ENCODE measurements around the gene ZNF521.
A peak's percentile ranks its signal among the peaks of the same experiment; 100 is the strongest.

The ZNF521 gene

DNA sequence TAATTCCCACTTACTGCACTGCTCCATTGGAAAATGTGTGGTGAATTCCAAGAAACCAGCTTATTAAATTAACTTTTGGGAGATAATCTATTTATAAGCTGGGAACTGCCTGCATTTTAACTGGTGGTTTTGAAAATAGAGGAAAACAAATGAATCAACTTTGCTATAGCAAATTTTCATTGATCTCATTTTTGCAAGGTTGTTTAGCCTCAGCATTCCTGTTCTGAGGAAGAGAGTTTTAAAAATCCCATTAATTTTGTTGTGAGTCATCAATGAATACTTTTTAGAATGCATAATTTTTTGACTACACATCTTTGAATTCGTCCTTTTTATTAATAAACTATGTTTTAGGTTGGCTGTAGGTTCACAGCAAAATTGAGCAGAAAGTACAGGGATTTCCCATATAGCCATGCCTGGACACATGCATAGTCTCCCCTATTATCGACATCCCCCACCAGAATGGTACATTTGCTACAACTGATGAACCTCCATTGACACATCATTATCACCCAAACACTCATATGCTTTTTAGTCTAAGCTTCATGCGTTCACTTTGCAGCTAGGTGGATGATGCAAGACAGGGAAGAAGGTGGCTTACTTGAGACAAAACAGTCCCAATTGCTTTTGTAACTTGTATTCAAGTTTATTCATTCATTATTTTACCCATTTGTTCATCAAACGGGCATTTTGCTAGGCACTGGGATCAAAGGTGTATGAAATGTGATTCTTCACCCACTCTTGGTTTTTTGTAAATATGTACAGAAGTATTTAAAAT lies 106.9 kb downstream of the ZNF521 start:
- no peak for DNase-seq

DNA sequence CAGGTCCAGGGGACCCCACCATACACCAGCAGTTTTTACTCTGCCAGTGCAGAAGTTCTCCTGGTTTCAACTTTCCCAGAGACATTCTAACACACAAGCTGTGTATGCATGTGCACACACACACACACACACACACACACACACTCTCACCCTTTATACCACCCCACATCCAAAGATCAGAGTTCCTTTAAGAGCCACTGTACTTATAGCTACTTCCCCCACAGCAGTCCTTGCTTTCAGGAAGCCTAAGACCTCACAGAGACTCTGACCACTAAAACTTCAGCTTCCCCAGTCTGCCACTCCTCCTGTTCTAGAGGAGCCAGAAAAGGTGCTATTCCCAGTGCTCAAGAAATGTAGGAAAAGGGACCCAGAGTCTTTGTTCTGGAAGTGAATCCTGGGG lies 107.8 kb downstream of the ZNF521 start:
- DNase-seq = no peak

DNA sequence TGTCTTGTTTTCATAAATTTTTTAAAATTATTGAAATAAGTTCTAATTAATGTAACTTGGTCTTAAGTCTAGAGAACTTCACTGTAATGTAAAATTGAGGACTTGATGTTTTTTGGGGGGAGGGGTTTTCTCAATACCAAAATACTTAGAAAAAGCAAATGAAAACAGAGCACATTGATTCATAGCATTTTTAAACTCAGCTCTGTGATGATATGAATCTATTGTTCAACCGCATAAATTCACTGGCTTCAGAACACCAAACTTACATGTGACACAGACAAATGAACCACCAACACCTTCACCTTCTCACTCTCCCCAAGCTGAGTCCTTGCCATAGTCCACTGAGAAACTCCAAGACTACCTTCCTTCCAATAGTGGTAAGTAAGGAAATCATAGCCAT lies 108.2 kb downstream of the ZNF521 start:
- DNase-seq = no peak

DNA sequence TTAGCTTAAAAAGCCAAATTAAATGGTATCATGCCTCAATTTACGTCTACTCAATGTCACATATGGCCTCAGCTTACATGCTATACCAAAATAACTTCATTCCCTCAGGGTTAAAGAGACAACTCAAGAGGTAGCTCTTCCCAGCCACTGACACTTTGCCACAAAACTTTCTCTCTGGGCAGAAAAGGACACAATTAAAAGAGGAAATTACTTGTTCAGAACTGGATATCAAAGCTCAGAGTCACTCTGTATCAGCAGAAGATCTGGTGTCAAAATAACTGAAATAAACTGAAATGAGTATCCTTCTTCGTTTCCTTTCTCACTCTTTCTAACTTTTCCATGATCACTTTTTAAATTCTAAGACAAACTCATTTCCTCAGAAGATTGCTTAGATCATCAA lies 108.7 kb downstream of the ZNF521 start:
- no peak for DNase-seq

DNA sequence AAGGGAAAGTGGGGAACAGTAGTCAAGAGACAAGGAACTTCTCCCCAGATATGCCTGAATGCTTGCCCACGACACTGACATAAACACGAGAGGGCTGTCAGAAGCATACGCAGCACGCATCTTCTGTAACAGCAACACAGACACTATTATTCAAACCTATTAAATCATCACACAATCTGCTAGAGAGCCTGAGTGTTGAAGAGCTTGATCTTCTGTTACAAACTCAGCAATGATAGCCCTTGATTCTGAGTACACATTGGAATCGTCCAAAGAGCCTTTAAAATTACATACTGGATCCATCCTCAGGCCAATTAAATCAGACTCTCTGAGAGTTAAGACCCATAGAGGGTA lies 111.6 kb downstream of the ZNF521 start:
- no peak for DNase-seq

DNA sequence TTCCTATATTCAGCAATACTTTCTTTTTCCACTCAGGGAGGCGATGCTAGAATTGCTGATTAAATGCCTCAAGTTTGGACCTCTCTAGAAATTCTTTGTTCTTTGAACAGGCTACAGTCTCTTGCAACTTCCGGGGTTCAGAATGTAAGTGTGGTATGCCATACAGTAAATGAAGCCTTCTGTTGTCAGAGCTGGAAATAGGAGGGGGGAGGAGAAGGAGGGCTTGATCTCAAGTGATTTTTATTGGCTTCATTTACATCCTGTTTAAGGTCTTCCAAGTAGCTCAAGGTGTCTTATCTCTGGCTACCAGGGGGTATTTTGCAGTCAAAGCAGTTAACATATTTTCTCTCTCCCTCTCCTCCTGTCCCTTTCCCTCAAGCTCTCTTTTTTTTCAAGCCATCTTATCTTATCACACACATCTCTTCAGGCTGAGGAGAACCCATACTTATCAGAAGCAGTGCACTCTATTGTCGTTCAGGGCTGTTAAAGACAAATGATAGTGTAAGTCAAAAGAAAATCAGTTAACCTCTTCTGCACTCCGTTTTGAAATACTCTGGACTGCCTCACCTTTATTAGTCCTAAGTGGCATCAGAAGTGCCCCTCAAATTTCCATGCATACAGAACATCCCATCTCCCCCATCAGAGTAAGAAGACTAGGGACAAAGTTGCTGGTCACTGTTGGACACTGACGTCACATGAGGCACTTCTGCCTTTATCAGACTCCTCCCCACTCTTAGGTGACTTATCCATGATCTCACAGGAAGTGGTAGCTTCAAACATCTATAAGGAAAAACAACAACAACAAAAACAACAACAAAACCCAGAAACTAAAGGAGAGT lies 112.2 kb downstream of the ZNF521 start:
- DNase-seq = no peak

DNA sequence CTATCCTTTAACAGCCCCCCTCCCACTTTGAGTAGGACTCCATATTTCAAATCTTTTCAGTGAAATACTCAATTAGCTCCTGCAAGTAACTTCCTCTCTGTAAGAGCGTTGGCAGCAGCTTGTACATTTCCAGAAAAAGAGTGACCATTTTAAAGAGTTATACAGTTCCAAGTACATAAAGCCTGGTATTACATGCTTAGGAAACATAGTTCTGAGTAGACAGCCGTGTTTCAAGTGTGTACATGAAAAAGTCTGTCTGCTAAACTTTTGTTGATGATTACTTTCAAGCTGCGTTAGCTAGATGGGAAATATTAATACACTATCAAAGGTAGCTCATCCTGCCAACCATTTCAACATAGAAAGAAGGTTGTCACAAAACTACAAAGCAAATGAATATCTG lies 112.8 kb downstream of the ZNF521 start:
- no peak for DNase-seq

DNA sequence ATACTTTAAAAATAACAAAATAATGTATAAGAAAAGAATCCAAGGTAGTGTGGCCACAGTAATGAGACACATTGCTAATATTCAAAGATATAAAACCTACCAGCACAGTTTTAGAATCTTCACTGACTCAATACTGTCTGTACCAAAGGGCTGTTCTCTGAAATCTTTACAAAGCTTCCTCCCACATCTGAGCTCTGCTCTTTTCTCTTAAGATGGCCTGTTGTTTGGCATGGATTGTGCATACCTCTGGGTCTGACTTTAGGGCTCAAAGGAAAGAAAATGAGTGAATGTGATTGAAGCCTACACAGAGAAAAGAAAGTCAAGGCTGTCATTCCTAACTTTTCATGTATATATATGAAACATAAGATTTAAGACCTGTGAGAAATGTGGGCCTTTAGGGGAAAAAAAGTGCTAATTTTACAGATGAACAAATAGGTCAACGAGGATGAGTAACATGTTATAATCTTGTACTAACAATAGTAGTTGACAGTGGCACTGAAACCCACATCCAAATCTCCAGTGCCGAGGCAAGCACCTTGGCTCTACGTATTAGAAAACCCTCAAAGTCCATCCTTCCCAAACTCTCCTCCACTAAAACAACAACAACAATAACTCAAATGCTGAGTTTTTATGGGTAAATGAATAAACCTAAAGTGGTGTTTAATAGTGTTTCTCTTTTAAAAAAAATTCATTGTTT lies 114.2 kb downstream of the ZNF521 start:
- no peak for DNase-seq

DNA sequence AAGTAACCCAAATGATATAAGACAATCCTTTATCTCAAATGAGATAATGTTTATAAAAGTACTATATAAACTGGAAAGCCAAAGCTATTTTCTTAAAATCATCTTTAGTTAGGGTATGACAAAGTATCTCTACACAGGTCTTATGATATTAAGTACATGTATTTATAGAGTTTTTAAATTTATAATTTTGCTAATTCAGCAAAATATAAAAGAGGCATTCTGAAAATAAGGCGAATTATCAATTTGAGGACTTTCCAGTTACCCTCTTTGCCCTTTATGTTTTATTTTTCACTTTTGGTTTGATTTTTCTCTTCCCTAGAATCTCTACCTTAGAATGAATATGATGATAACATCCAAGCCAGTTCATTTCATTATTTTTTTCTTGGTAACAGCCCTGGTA lies 115.2 kb downstream of the ZNF521 start:
- no peak for DNase-seq

DNA sequence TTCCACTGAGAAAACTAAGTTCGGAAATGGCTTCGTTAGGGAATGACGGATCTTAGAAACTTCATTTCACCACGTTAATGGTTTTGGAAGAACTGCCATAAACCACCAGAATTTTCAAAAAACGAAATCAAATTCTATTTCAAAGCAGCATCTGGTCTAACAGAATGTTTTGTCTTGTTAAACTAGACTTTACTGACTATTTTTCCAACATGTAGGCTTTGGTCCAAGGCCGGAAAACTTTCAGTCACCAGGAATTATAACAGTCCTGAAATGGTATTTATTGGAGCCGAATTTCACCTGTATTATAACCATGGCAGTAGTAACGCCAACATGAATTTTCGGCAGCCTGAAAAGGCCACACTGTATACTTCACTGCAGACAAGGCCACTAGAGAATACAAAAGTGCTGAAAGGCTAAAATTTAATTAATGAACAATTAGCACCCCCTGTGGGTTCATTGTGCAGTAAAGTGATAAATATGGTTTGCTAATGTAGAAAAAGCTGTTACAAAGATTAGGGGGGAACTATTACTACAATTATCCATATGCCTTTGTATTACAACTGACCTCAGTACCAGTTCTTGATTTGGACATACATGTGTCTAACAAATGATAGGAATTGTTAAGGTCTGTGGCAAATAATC lies 116.4 kb downstream of the ZNF521 start:
- DNase-seq = no peak

DNA sequence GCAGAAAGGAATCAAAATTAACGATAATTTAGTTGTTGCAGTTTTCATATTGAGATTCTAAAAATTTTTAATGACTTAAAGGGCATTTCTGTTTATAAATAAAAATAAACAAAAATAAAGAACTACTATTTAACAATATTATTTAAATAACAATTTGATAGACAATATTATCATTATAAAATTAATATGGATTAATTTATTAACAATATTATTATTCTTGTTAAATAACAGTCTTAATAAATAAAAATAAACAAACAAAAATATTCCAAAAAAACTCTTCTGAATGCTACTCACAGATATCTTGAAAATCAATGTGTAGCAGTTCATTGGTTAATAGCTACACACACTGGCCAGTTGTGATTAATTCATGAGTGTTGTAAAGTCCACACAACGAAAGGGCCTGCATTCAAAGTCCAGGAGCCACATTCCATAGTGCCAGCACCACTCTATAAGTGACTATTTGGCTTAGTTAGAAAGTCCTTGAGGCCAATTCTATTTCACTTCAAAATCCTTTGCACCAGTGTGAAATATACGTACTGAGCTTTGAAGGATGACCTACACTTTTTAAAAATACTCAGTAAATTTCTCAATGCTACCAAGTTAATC lies 117.1 kb downstream of the ZNF521 start:
- DNase-seq = no peak

DNA sequence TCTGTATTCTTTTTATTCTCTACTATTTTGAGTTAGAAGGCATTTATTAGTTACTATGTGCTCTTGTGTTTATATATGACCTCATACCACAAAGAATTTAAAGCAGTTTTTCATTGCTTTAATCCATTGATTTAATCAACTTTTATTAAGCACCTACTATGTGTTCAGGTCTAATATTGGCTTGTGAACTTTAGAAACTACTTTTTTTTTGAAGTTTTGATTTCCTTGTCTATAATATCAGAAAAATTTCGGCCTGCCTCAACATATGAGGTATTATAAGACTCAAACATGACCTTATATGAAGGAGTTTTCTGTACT lies 117.7 kb downstream of the ZNF521 start:
- DNase-seq = no peak

DNA sequence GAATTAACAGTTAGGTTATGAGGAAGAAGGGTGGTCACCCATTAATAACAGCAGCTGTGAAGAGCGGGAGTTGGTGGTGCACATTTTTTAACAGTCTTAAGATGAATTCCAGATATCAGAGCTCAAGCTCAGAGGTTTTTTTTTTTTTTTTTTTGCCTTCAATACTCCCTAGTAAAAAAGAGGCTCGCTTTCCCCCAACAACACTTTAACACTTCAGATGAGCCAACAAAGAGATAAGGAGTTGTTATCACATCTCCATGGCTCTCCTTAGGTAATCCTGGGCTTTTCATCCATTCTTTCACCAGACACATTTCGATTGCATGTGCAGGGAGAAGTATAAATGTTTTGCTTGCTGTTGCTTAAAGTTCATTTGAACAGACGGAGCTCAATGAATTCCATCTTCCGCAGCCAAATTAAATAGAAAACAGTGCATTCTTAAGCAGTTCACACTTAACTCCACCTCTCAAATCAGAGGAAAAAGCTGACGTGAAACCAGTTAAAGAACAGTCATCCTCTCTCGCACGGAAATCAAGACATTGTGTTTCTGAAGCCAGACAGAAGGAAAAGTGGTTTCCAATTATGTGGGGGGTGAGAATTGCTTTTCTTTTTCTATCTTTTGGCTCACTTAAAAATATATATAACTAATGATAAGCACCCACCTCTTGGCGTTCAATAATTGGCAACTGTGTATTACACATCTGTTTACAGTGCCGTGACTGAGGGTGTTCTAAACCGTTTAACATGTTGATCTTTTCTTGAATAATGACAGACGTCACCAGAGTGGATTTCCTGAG lies 118.2 kb downstream of the ZNF521 start:
- DNase-seq = peak; percentile 33

DNA sequence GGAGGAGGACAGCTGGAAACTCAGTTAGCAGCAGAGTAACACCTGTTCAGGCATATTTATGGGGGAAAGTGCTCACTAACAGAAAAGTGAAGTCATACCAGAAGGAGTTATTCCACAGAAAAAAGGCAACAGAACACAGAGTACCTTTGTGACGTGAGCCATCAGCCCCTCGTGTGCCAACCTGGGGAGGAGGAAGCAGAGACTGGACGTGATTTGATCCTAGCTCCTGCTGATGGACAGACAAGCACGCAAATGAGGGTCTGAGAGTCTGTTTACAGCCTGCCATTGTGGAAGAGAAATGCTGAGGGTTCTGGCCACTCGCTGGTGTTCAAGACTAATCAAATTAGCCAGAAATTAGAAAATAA lies 120.7 kb downstream of the ZNF521 start:
- peak; percentile 87 for DNase-seq

DNA sequence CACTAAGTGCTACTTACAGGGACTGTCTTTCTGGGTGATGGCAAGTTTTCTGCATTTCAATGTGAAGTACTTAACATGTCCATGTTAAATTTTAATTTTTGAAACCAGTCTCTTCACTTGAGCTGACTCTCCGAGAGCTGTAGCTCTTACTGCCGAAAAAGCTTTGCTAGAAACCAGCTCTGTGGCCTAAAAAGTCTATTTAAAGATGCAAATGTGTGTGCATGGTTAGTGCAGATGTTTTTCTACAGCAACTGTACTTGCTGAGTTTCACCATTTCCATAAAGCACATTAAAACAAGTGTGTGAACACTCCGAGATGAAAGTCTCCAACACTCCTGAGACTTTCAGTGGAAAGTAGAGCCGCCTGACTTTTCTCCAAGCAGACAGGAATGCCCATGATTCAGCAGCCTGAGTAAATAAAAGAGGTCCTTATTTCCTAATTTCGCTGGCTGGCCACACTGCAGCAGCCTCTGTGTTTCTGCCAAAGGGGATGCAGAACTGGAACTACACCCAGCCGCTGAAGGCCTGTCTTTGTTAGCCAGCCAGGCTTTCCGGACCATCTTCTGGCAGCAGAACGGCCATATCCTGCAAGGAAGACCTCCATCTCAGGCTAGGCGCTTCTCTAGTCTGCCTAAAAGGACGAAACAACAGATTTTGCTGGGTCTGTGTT lies 121.2 kb downstream of the ZNF521 start:
- no peak for DNase-seq

DNA sequence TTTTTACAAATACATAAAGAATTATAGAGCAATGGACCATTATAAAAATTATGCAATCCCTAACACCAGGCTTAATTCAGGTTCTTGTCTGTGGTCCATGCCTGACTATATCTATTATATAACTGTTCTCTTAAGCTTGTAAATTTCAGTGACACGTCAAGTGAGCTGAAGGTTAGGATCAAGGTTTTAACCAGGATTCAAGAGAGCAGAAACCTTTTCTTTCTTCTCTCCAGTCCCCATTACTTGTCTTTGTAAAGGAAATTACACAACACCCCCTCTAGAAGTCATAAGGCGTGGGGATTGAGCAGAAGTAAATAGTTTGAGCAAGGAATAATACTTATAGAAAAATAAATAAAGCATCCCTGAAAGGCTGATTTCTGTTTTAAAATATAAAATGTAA lies 122.0 kb downstream of the ZNF521 start:
- DNase-seq = no peak

DNA sequence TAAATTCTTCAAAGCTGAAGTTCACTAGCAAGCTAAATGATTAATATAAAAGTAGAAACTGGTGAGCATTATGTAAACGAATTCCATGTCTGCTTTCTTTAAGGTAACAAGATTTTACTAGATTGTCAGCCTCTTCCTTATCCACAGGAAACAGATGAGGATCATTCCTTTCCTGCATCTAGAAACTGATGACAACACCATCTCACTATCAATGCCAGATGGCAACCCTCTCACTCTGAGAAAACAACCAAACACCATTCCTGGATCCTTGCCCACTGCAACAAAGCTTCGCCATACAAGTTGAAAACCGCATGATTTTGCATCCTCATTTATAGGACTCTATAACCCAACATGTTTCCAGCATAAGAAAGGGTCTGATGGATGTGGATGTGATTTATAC lies 122.9 kb downstream of the ZNF521 start:
- DNase-seq = peak; percentile 91

DNA sequence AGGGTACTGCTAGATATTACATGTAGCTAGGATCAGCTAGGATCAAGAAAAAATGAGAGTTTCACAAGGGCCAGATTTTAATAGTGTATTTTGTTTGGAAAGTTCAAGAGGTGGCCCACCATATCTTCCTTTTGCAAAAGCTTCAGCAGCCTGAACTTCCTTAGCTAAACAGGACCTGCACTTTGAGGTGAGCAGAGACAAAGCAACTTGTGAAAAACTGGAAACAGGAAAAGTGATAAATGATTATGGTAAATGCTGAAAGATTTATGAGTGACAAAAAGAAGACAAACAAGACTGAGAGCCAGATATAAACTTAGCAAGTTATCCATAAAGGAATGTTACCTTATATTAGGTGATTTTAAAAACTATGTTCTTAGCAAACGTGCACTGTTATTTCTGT lies 123.6 kb downstream of the ZNF521 start:
- no peak for DNase-seq

DNA sequence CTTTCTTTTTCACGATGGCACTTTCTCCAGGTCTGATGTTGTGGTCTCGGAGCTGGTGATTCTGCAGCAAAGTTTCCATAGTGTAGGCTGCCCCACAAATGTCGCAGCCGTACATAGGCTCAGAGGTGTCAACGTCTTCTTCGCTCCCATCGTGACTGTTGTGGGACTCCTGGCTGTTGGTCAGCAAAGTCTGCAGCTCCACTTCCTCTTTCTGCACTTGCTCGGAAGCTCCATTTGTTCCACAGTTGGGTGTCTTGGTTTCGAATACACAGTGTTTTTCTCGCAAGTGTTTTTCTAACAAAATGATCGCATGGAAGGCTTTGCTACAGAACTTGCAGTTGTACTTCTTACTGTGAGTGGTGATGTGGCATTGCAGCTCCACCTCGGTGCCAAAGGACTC lies 126.8 kb downstream of the ZNF521 start:
- DNase-seq = no peak

DNA sequence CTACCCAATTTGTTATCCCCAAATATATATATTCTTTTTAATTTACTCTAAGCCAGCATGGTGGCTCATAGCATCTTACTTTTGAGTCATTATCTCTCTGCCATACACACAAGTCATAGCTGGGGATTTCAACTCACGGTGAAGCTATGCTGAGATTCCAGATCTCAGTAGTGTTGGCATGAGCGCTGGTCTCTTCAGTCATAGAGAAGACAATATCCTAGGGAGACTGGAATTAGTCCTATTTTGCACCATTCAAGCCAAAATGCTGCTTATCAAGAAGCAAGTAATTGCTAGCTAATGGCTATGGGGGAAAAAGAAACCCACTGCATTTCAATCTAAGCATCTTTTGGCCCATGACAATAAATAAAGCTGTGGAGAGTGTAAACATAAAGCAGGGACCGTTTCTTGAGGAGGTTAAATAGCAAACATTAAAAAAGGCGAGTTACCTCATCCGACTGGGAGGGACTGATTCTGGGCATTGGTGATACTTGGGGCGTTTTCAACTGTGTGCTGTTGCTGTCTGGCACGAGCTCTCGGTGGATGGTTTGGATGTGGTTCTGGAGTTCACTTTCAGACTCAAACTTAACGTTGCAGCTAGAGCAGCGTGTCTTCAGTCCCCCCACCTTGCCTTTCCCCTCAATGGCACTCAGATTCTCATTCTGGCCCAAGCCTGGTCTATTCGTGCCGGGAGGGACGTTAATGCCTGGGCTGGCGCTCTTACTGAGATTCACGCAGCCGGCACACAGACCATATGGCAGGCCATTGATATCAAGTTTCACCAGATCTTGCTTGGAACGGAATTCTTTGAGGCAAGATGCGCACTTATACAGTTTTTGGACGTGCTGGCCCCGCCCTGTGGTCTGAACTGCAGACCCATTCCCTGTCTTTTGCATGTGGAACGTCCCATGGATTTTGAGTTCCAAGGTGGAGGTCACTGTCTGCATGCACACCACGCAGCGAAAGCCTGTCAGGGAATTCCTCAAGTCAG lies 127.8 kb downstream of the ZNF521 start:
- peak; percentile 82 for DNase-seq

DNA sequence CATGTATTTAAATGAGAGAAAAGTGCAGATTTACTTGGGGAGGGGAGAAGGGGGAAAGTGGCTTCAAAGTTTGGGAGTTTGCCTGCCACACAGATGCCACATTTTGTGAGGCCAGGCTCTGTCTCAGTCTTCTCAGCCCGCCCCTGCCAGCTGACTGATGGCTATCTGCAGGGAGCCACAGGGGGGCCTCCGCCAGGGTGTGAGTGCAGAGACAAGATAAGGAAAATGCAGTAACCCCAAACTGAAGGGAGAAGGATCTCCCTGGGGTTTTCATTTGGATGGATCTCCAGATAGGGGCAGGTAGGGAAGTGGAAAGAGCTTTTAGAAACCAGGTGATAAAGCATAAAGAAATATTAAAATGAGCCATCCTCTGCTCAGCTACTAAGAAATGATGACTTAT lies 128.8 kb downstream of the ZNF521 start:
- DNase-seq = peak; percentile 40

All from DMS 273 treated with DMSO at 0.1 percent for 48 hours (cell line).